H1 (cell line): Measurements from ENCODE around the gene CCDC28B. TPM values are rescaled to one million over a fixed set of nuclear protein-coding genes. Genes with fewer than 3 reads are reported as not detected.

ENCODE experiments used
- CTCF ChIA-PET: fragments of 300-600 bp; sonication (Branson Sonifier 250); formaldehyde crosslinking; loops from one replicate; lab custom pipeline; 2021; ENCODE audit not compliant: partially characterized antibody; lab: Charles Lee
- POLR2A ChIA-PET: fragments of 300-600 bp; sonication (Branson Sonifier 250); formaldehyde crosslinking; loops from one replicate; lab custom pipeline; 2021; ENCODE audit warnings: inconsistent platforms; ENCODE audit not compliant: partially characterized antibody; lab: Charles Lee
- DNase-seq, 2 experiments: peaks; one replicate each; pipeline versions ENCODE4 v3.0.0 to v3.0.0-alpha.2; 2010 to 2022; ENCODE audit warnings: low spot score in 2 of 2, low read depth in 1 of 2, mixed read lengths in 1 of 2
- FAIRE-seq: peaks from 2 replicates; lab custom pipeline; 2011; peaks lifted over from hg19 to GRCh38; lab: Jason Lieb, UNC
- H2AFZ ChIP-seq: 2 replicates; pipeline ENCODE4 v1.8.1; 2012; ENCODE audit warnings: low read length, inconsistent platforms
- H2AK5ac ChIP-seq: 2 replicates; pipeline ENCODE4 v1.6.1; 2013; ENCODE audit warnings: low read depth, low read length
- H2BK120ac ChIP-seq: replicated peaks from 2 replicates; pipeline ENCODE3; 2013; ENCODE audit warnings: low read depth, low read length, inconsistent platforms
- H2BK12ac ChIP-seq: 2 replicates; pipeline ENCODE4 v1.6.1; 2013; ENCODE audit warnings: low read depth, low read length
- H2BK15ac ChIP-seq: 2 replicates; pipeline ENCODE4 v1.6.1; 2013; ENCODE audit warnings: low read length
- H2BK20ac ChIP-seq: 2 replicates; pipeline ENCODE4 v1.6.1; 2013; ENCODE audit warnings: low read length
- H2BK5ac ChIP-seq: 2 replicates; pipeline ENCODE4 v1.6.1; 2013; ENCODE audit warnings: low read depth, low read length
- H3K14ac ChIP-seq: 2 replicates; pipeline ENCODE4 v1.6.1; 2013; ENCODE audit warnings: inconsistent platforms; ENCODE audit not compliant: insufficient read length
- H3K18ac ChIP-seq: 2 replicates; pipeline ENCODE4 v1.6.1; 2013; ENCODE audit warnings: low read length; ENCODE audit errors: extremely low read depth
- H3K23ac ChIP-seq: 2 replicates; pipeline ENCODE4 v1.6.1; 2013; ENCODE audit warnings: inconsistent platforms; ENCODE audit not compliant: insufficient read length
- H3K23me2 ChIP-seq: 2 replicates; pipeline ENCODE4 v1.6.1; 2013; ENCODE audit warnings: low read depth, low read length
- H3K27ac ChIP-seq: 2 replicates; pipeline ENCODE4 v1.6.1; 2011; ENCODE audit warnings: low read depth, low read length, inconsistent platforms
- H3K27me3 ChIP-seq, 4 experiments: replicated peaks in 1 of 4; 1 replicate in 1 of 4; 2 replicates in 3 of 4; pipeline versions ENCODE4 v1.6.1 to v1.8.1; 2011 to 2013; ENCODE audit warnings: low read length in 3 of 4, mild to moderate bottlenecking in 3 of 4, inconsistent platforms in 2 of 4, mixed read lengths in 2 of 4, moderate library complexity in 1 of 4; ENCODE audit not compliant: control insufficient read depth in 3 of 4, insufficient read depth in 3 of 4; ENCODE audit errors: extremely low read depth in 1 of 4
- H3K36me3 ChIP-seq, 4 experiments: 2 replicates each; pipeline versions ENCODE4 v1.6.1 to v1.8.1; 2011 to 2013; ENCODE audit warnings: mild to moderate bottlenecking in 4 of 4, low read length in 3 of 4, moderate library complexity in 2 of 4, control low read depth in 1 of 4, inconsistent platforms in 1 of 4; ENCODE audit not compliant: insufficient read depth in 4 of 4, control insufficient read depth in 2 of 4
- H3K4ac ChIP-seq: replicated peaks from 2 replicates; pipeline ENCODE3; 2013; ENCODE audit warnings: low read length, low read depth, mixed read lengths, inconsistent platforms; ENCODE audit not compliant: insufficient read length
- H3K4me1 ChIP-seq, 4 experiments: replicated peaks in 1 of 4; 1 replicate in 1 of 4; 2 replicates in 3 of 4; pipeline versions ENCODE4 v1.6.1 to v1.8.1; 2011 to 2013; ENCODE audit warnings: low read length in 3 of 4, inconsistent platforms in 2 of 4, mixed read lengths in 1 of 4; ENCODE audit not compliant: insufficient read depth in 4 of 4, control insufficient read depth in 3 of 4
- H3K4me2 ChIP-seq, 2 experiments: 2 replicates each; pipeline versions ENCODE4 v1.6.1 to v1.8.1; 2011 to 2013; ENCODE audit warnings: low read depth in 2 of 2, low read length in 2 of 2, control low read depth in 1 of 2, inconsistent platforms in 1 of 2, mild to moderate bottlenecking in 1 of 2; ENCODE audit not compliant: insufficient read depth in 1 of 2
- H3K4me3 ChIP-seq, 4 experiments: fragments of 200-600, 300-600 bp in 1 of 4; sonication (generic), shearing (Covaris generic), sonication (Bioruptor Twin) in 1 of 4; 2 replicates each; pipeline versions ENCODE4 v1.5.1 to v1.8.1; 2011 to 2016; ENCODE audit warnings: low read length in 4 of 4, low read depth in 3 of 4, control low read depth in 2 of 4, inconsistent platforms in 2 of 4, mild to moderate bottlenecking in 2 of 4, mixed read lengths in 1 of 4, moderate library complexity in 1 of 4; ENCODE audit not compliant: insufficient read depth in 2 of 4; ENCODE audit errors: extremely low read depth in 1 of 4
- H3K56ac ChIP-seq: replicated peaks from 2 replicates; pipeline ENCODE3; 2013; ENCODE audit warnings: low read depth, mild to moderate bottlenecking, mixed read lengths, low read length, inconsistent platforms; ENCODE audit not compliant: insufficient read length
- H3K79me1 ChIP-seq: 2 replicates; pipeline ENCODE4 v1.6.1; 2013; ENCODE audit warnings: low read depth, low read length, control low read depth
- H3K79me2 ChIP-seq, 2 experiments: 2 replicates each; pipeline versions ENCODE4 v1.6.1 to v1.8.1; 2012 to 2013; ENCODE audit warnings: low read length in 2 of 2, mild to moderate bottlenecking in 2 of 2, inconsistent platforms in 1 of 2; ENCODE audit not compliant: insufficient read depth in 2 of 2, control insufficient read depth in 1 of 2
- H3K9ac ChIP-seq, 4 experiments: replicated peaks in 1 of 4; 1 replicate in 1 of 4; 2 replicates in 3 of 4; pipeline versions ENCODE4 v1.6.1 to v1.8.1; 2011 to 2013; ENCODE audit warnings: low read depth in 3 of 4, low read length in 3 of 4, control low read depth in 2 of 4, mild to moderate bottlenecking in 2 of 4, moderate library complexity in 2 of 4, inconsistent platforms in 1 of 4; ENCODE audit errors: extremely low read depth in 1 of 4
- H3K9me3 ChIP-seq, 2 experiments: 2 replicates each; pipeline versions ENCODE4 v1.6.1 to v1.8.1; 2012 to 2013; ENCODE audit warnings: mild to moderate bottlenecking in 2 of 2, moderate library complexity in 2 of 2, control low read depth in 1 of 2, inconsistent platforms in 1 of 2, low read depth in 1 of 2, low read length in 1 of 2, mixed read lengths in 1 of 2; ENCODE audit not compliant: insufficient read depth in 2 of 2
- H4K20me1 ChIP-seq, 2 experiments: replicated peaks in 1 of 2; 2 replicates each; pipeline versions ENCODE3 to v1.8.1; 2011 to 2013; ENCODE audit warnings: inconsistent platforms in 2 of 2, low read length in 2 of 2, mild to moderate bottlenecking in 1 of 2; ENCODE audit not compliant: insufficient read depth in 2 of 2, control insufficient read depth in 1 of 2
- H4K5ac ChIP-seq: 2 replicates; pipeline ENCODE4 v1.6.1; 2013; ENCODE audit warnings: low read length, low read depth, mixed read lengths, inconsistent platforms; ENCODE audit not compliant: insufficient read length
- H4K8ac ChIP-seq: 2 replicates; pipeline ENCODE4 v1.8.0; 2013; ENCODE audit warnings: mild to moderate bottlenecking, moderate library complexity, low read length, inconsistent platforms; ENCODE audit not compliant: insufficient read depth; ENCODE audit errors: extremely low read depth
- H4K91ac ChIP-seq: replicated peaks from 2 replicates; pipeline ENCODE3; 2013; ENCODE audit warnings: low read length, mixed read lengths, inconsistent platforms; ENCODE audit not compliant: insufficient read length
- CBX8 ChIP-seq: fragments of 300-800, 300-1000 bp; sonication (generic); IDR thresholded peaks from 2 replicates; pipeline ENCODE4 v1.7.1; 2016; ENCODE audit warnings: low read depth, low read length, borderline replicate concordance
- KDM1A ChIP-seq: fragments of 200-600, 300-600 bp; sonication (generic); IDR thresholded peaks from 2 replicates; pipeline ENCODE4 v1.7.1; 2016; ENCODE audit warnings: mild to moderate bottlenecking, low read length, borderline replicate concordance
- KDM5A ChIP-seq: fragments of 200-600 bp; IDR thresholded peaks from 2 replicates; pipeline ENCODE4 v1.7.1; 2012; ENCODE audit warnings: mild to moderate bottlenecking, low read length, inconsistent platforms, mixed read lengths
- MAFK ChIP-seq: IDR thresholded peaks from 2 replicates; pipeline ENCODE4 v1.6.1; 2012; ENCODE audit warnings: low read depth, mild to moderate bottlenecking, improper control_type of control experiment, low read length
- PHF8 ChIP-seq: fragments of 200-600 bp; sonication (generic); conservative IDR thresholded peaks from 2 replicates; pipeline ENCODE4 v1.7.1; 2012; ENCODE audit warnings: low read depth, mild to moderate bottlenecking, inconsistent platforms, low read length, moderate library complexity
- RNF2 ChIP-seq: fragments of 200-900, 300-1000 bp; sonication (generic); IDR thresholded peaks from 2 replicates; pipeline ENCODE4 v1.7.1; 2016; ENCODE audit warnings: borderline replicate concordance, low read depth, mild to moderate bottlenecking, antibody characterized with exemption, low read length; ENCODE audit not compliant: poor library complexity, severe bottlenecking; ENCODE audit errors: missing control alignments
- SIN3A ChIP-seq, 2 experiments: IDR thresholded peaks in 1 of 2; conservative IDR thresholded peaks in 1 of 2; 2 replicates each; pipeline ENCODE4 v1.6.1; 2011 to 2012; ENCODE audit warnings: low read length in 2 of 2, improper control_type of control experiment in 1 of 2, low read depth in 1 of 2, mild to moderate bottlenecking in 1 of 2
- TCF12 ChIP-seq: IDR thresholded peaks from 2 replicates; pipeline ENCODE4 v1.6.1; 2011; ENCODE audit warnings: low read depth, mild to moderate bottlenecking, low read length
- TEAD4 ChIP-seq: IDR thresholded peaks from 2 replicates; pipeline ENCODE4 v1.6.1; 2012; ENCODE audit warnings: low read depth, low read length, inconsistent platforms, mixed read lengths
- WGBS, 2 experiments: shearing (Covaris generic) in 1 of 2; methylation state at CpG; one replicate each; pipeline versions ENCODE4 v1.1.6 to v1.1.7; 2013 to 2015; ENCODE audit warnings: low lambda C conversion rate in 2 of 2, mixed read lengths in 2 of 2, inconsistent platforms in 1 of 2, low coverage in 1 of 2, missing lambda C conversion rate in 1 of 2; ENCODE audit not compliant: insufficient replicate concordance in 2 of 2, insufficient coverage in 1 of 2, insufficient read length in 1 of 2; ENCODE audit errors: extremely low coverage in 1 of 2, missing lambda C conversion rate in 1 of 2; 5-methylcytosine and 5-hydroxymethylcytosine counted together
- polyA plus RNA-seq, 7 experiments: library from polyadenylated mRNA; depleted of rRNA in 3 of 7; stranded (reverse) in 5 of 7; unstranded in 2 of 7; fragments of >200 nt in 5 of 7; fragments of 200-250 nt in 2 of 7; gene quantifications; 1 replicate in 5 of 7; 2 replicates in 1 of 7; 4 replicates in 1 of 7; pipeline versions ENCODE4 v1.2.1 to v1.2.3, GENCODE V29; 2011 to 2013; ENCODE audit warnings: missing spikeins in 2 of 7, mixed read lengths in 2 of 7
- total RNA-seq: library from RNA; stranded (reverse); fragmentation: NEBNext Ultra II Directional; extraction: Animal tissue kit (Norgen Biotek cat#: 25700); gene quantifications from 2 replicates; pipeline ENCODE4 v1.2.1, GENCODE V29; 2021
- TF ChIP-seq, protein P1 (sequence below), 3 experiments: IDR thresholded peaks; 1 replicate in 2 of 3; 2 replicates in 1 of 3; pipeline versions ENCODE4 v1.5.1 to v1.6.1; 2011; ENCODE audit warnings: low read length in 3 of 3, mild to moderate bottlenecking in 3 of 3, inconsistent platforms in 2 of 3, low read depth in 1 of 3, moderate library complexity in 1 of 3; ENCODE audit not compliant: insufficient read depth in 1 of 3; ENCODE audit errors: control extremely low read depth in 1 of 3

CCDC28B gene
- total and polyA plus RNA-seq, 2 of the 8 experiments (the other 6 are each of a cell fraction or from before 2014, with no cell fraction given), result 16.7 to 17.1 TPM

DNA sequence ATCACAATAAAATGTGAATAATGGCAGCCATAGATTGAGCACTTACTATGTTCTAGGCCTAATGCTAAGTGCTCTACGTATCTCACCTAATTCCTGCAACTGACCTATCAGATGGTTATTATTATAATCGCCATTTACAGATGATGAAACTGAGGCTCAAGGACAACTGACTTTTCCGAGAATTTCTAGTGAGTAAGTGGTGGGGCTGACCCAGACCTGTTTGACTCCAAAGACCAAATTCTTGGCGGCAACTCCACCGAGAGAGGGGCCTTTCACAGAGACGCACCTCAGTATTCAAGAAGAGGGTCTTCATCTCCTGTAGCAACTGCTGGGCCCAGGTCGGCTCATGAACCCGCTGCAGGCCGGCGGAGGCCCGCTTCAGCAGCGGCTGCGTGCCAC lies 21.2 kb downstream of the CCDC28B start:
- Histone ChIP-seq H2BK12ac (no peak overlapping the region), H3K9ac (peak overlapping the region in 3 of 4 experiments; percentile 15 to 54 (median 52); a peak in 4 of 7 replicates), H3K27me3 (no peaks in the 10 kb centered on the region), H2AFZ (no peak overlapping the region), H3K23ac (no peak overlapping the region), H2BK120ac (no peak overlapping the region), H2BK20ac (no peak overlapping the region), H3K9me3 (no peaks in the 10 kb centered on the region), H3K23me2 (peaks cover 8% of the 10 kb centered on the region; the same call in 1 of the 2 replicates), H3K79me2 (peaks cover 0 to 24% of the 10 kb centered on the region in 2 experiments; a peak in 3 of 4 replicates), H2BK5ac (peak overlapping the region; percentile 68; the same call in 1 of the 2 replicates), H3K36me3 (peaks cover 6 to 22% (median 15%) of the 10 kb centered on the region in 4 experiments; a peak in 7 of 8 replicates), H2BK15ac (no peak overlapping the region), H4K91ac (no peak overlapping the region), H3K56ac (no peak overlapping the region), H2AK5ac (no peak overlapping the region), H3K27ac (no peak overlapping the region), H4K5ac (no peak overlapping the region), H3K4ac (no peak overlapping the region), H3K4me2 (peak overlapping the region; percentile 65 to 84), H4K8ac (no peak overlapping the region), H3K4me1 (peaks cover 0 to 7% (median 2%) of the 10 kb centered on the region in 4 experiments; a peak in 3 of 7 replicates), H3K18ac (no peak overlapping the region), H3K4me3 (peak overlapping the region; percentile 66 to 97 (median 88)), H3K14ac (no peak overlapping the region), H4K20me1 (peaks cover 0 to 4% of the 10 kb centered on the region in 2 experiments), H3K79me1 (peaks cover 2% of the 10 kb centered on the region; the same call in 1 of the 2 replicates)
- 10% methylated on average over 13 of the region's 13 CpGs; no CpG with 5 or more reads in 1 of the 2 experiments for WGBS, 2 experiments
- ChIA-PET POLR2A (interaction anchor here (0.6 to 8.0 kb wide), 11 partner anchors 10 to 116 kb away, joined by 3 to 52 read pairs (median 5); partner anchors contain the start of genes DCDC2B and IQCC), CTCF (interaction anchor here (1.0 to 1.9 kb wide), 3 partner anchors 9 to 94 kb away, joined by 3 to 7 read pairs (median 5); partner anchors contain the start of gene DCDC2B)
- FAIRE-seq, result no peak
- DNase-seq, result no peak
- TF ChIP-seq MAFK (no peak), PHF8 (no peak), TEAD4 (no peak), CBX8 (no peak), RNF2 (no peak), SIN3A (conservative IDR thresholded peaks at IDR 0.05 in 1 of 2, IDR thresholded peaks at IDR 0.05 in 1 of 2; ENCODE audit: low read depth in 1 of 2, low read length in 2 of 2) (no peak), KDM1A (no peak), TCF12 (no peak), KDM5A (no peak)
- TF ChIP-seq, protein P1, sequence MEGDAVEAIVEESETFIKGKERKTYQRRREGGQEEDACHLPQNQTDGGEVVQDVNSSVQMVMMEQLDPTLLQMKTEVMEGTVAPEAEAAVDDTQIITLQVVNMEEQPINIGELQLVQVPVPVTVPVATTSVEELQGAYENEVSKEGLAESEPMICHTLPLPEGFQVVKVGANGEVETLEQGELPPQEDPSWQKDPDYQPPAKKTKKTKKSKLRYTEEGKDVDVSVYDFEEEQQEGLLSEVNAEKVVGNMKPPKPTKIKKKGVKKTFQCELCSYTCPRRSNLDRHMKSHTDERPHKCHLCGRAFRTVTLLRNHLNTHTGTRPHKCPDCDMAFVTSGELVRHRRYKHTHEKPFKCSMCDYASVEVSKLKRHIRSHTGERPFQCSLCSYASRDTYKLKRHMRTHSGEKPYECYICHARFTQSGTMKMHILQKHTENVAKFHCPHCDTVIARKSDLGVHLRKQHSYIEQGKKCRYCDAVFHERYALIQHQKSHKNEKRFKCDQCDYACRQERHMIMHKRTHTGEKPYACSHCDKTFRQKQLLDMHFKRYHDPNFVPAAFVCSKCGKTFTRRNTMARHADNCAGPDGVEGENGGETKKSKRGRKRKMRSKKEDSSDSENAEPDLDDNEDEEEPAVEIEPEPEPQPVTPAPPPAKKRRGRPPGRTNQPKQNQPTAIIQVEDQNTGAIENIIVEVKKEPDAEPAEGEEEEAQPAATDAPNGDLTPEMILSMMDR (IDR thresholded peaks at IDR 0.05; ENCODE audit: control extremely low read depth in 1 of 3, insufficient read depth in 1 of 3, low read depth in 1 of 3, low read length in 3 of 3), result no peak
